NCI-H82 treated with DMSO at 0.1 percent for 48 hours (cell line): ENCODE results near the gene PCDHGA1.

Source experiments
- DNase-seq: peaks from one replicate; lab custom pipeline; 2025; ENCODE audit not compliant: unreplicated experiment; lab: John Stamatoyannopoulos, UW

PCDHGA1 gene

GRCh38 chr5:141439411-141440141 is 109.3 kb downstream of the PCDHGA1 start:
- DNase-seq, result no peak

GRCh38 chr5:141440341-141440740 is 110.0 kb downstream of the PCDHGA1 start:
- DNase-seq, result no peak

DNA sequence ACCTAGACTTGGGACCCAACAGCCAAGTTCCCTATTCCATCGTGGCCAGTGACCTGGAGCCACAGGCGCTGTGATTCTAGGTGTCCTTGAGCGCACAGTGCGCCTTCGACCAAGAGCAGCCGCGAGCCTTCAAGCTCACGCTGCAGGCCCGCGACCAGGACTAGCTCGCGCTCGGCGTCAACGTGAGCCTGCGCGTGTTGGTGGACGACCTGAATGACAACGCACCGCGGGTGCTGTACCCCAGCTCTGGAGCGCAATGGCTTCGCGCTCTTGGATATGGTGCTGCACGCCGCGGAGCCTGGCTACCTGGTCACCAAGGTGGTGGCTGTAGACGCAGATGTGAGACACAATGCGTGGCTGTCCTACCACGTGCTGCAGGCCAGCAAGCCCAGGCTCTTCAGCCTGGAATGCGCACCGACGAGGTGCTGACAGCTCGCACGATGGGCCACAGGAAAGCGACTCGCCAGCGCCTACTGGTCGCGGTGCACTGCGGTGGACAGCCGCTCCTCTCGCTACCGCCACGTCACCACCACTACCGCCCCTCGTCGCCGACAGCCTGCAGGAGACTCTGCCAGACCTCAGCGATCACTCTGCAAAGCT is 111.4 kb downstream of the PCDHGA1 start:
- no peak for DNase-seq

- DNase-seq, result no peak
Observed at GRCh38 chr5:141465351-141465750, 135.0 kb downstream of the PCDHGA1 start.

DNA sequence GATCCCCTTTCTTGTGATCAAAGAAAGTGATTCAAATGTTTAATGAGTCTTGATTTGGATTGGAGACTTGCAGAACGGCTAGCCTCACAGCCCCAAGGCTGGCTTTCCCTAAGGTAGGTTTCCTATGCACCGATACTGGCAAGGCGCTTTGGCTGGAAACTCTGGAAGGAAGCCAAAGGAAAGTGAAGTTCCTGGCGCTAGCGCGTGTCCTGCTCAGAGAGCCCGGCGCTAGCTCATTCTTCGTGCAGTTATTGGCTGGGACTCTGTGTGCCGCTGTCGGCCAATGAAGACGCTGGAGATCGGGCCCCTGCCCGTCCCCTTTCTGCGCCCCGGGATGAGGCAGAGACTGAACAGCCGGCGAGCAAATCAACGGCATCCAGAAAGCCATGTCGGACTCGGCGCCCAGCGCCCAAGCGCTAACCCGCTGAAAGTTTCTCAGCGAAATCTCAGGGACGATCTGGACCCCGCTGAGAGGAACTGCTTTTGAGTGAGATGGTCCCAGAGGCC is 145.4 kb downstream of the PCDHGA1 start, which contains the start of gene PCDHGC3:
Gene PCDHGC3, plus strand, starts transcription at position 342 of the 507 bp plus-strand sequence. Its CDS starts 151 bp downstream, at position 493.
- peak; percentile 47 for DNase-seq

DNA sequence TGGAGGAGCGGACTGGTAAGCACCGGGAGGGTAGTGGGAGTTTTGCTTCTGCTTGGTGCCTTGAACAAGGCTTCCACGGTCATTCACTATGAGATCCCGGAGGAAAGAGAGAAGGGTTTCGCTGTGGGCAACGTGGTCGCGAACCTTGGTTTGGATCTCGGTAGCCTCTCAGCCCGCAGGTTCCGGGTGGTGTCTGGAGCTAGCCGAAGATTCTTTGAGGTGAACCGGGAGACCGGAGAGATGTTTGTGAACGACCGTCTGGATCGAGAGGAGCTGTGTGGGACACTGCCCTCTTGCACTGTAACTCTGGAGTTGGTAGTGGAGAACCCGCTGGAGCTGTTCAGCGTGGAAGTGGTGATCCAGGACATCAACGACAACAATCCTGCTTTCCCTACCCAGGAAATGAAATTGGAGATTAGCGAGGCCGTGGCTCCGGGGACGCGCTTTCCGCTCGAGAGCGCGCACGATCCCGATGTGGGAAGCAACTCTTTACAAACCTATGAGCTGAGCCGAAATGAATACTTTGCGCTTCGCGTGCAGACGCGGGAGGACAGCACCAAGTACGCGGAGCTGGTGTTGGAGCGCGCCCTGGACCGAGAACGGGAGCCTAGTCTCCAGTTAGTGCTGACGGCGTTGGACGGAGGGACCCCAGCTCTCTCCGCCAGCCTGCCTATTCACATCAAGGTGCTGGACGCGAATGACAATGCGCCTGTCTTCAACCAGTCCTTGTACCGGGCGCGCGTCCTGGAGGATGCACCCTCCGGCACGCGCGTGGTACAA is 146.0 kb downstream of the PCDHGA1 start:
- DNase-seq, result no peak

- no peak for DNase-seq
Observed at GRCh38 chr5:141477044-141477575, 146.8 kb downstream of the PCDHGA1 start.

DNA sequence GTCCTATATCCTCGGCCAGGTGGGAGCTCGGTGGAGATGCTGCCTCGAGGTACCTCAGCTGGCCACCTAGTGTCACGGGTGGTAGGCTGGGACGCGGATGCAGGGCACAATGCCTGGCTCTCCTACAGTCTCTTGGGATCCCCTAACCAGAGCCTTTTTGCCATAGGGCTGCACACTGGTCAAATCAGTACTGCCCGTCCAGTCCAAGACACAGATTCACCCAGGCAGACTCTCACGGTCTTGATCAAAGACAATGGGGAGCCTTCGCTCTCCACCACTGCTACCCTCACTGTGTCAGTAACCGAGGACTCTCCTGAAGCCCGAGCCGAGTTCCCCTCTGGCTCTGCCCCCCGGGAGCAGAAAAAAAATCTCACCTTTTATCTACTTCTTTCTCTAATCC is 147.5 kb downstream of the PCDHGA1 start:
- DNase-seq, result no peak

DNA sequence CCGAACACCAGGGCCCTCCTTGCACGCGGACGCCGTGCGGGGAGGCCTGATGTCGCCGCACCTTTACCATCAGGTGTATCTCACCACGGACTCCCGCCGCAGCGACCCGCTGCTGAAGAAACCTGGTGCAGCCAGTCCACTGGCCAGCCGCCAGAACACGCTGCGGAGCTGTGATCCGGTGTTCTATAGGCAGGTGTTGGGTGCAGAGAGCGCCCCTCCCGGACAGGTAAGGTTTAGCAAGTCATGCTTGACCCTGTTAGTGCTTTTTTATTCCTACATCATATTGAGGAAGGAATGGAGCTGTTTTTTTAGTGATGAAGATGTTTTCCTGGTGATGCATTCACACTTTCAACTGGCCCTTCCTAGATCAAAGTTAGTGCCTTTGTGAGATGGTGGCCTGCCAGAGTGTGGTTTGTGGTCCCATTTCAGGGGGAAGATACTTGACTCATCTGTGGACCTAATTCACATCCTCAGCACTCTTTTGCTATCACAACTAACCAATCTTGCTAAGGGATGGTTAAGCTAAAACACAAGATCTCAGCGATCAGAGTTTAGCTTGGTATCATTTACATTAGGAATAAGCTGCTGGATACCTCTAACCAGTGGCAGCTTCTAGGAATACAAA is 148.1 kb downstream of the PCDHGA1 start:
- no peak for DNase-seq

- DNase-seq, result no peak
Observed at GRCh38 chr5:141479776-141480175, 149.5 kb downstream of the PCDHGA1 start.

DNA sequence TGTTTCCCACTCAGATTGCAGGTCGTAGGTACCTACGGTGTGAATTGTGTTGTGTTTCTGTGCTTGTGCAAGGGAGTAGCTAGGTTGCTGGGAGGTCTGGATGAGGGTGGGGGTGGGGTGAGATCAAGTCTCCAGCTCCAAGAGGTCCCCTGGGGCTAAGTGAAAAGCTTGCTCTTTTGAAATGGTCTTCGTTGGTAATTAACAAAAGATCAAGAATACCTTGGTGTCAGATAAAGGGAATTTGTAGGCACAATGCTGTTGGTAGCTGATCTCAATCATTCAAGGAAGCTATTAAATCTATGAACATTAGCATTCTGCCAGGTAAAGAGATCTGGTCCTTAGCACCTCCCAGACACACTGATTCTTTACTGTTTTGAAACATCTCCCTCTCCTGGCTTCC is 153.6 kb downstream of the PCDHGA1 start:
- DNase-seq, result no peak

DNA sequence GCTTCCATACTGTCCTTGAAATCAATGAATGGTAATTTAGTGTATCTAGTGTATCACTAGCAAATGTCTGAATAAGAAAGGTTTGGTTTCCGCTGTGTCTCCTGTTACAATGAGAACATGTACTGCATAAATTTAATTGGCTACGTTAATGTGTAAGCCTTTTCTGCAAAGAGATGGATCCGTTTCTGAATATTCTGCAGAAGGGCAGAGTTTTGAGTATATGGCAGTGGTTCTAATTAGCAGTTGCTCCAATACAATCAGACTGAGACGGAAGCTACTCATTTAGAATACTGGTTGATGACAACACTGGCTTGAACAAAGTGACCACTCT is 154.0 kb downstream of the PCDHGA1 start:
- DNase-seq, result no peak

GRCh38 chr5:141484641-141485311 is 154.5 kb downstream of the PCDHGA1 start, which contains the start of gene PCDHGC4:
PCDHGC4 (plus strand) TSS chr5:141485030; CDS start chr5:141485174, 144 bp downstream.
- peak; percentile 31 for DNase-seq

GRCh38 chr5:141485321-141486055 is 155.2 kb downstream of the PCDHGA1 start:
- no peak for DNase-seq

- no peak for DNase-seq
Observed at GRCh38 chr5:141486091-141486490, 155.8 kb downstream of the PCDHGA1 start.

DNA sequence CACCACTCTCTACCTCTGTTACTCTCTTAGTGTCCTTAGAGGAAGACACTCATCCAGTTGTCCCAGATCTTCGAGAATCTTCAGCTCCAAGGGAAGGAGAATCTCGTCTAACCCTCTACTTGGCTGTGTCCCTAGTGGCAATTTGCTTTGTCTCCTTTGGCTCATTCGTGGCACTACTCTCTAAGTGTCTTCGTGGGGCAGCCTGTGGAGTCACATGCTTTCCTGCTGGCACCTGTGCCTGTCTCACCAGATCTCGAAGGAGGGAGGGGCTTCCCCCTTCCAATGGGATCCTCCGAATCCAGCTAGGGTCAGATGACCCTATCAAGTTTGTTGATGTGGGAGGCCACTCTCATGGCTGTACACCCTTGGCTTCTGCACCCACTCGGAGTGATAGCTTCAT is 156.8 kb downstream of the PCDHGA1 start:
- DNase-seq, result no peak

GRCh38 chr5:141488591-141489561 is 158.6 kb downstream of the PCDHGA1 start, which contains the start of gene PCDHGC5:
PCDHGC5 (plus strand) TSS chr5:141489081; CDS start chr5:141489241, 160 bp downstream.
- no peak for DNase-seq

DNA sequence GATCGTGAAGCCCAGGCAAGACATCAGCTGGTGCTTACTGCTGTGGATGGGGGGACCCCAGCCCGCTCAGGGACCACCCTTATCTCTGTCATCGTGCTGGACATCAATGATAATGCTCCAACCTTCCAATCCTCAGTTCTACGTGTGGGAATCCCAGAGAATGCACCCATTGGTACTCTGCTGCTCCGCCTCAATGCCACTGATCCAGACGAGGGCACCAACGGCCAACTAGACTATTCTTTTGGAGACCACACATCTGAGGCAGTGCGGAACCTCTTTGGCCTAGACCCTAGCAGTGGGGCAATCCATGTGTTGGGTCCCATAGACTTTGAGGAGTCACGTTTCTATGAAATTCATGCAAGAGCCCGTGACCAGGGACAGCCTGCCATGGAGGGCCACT is 159.5 kb downstream of the PCDHGA1 start:
- DNase-seq, result no peak
